ENCODE data around the gene CTF1.

Gene CTF1

GRCh38 chr16:30866031-30866430 lies 30.4 kb upstream of the CTF1 start:
- no peaks in the 10 kb centered on the region for H3K9me3 ChIP-seq (ENCODE audit: control insufficient read depth, insufficient read depth, low read length)
- no peaks in the 10 kb centered on the region for H3K27me3 ChIP-seq (ENCODE audit: control insufficient read depth, low read length)
- H3K4me2 ChIP-seq (ENCODE audit: low read length) = no peak overlapping the region
- peaks cover 10% of the 10 kb centered on the region for H3K4me1 ChIP-seq (ENCODE audit: control insufficient read depth, low read length)
- TF ChIP-seq CTCF (IDR thresholded peaks at IDR 0.05; ENCODE audit: low read depth, low read length, poor library complexity, severe bottlenecking) (no peak), EZH2phosphoT487 (IDR thresholded peaks at IDR 0.05; ENCODE audit: borderline replicate concordance, low read length) (no peak)
- H4K20me1 ChIP-seq (ENCODE audit: control insufficient read depth, insufficient read depth, low read depth, low read length) = no peaks in the 10 kb centered on the region
- no peaks in the 10 kb centered on the region for H3F3A ChIP-seq (ENCODE audit: control insufficient read depth, insufficient read depth)
- H3K4me3 ChIP-seq (ENCODE audit: low read length) = no peak overlapping the region
- H3K9me2 ChIP-seq (replicated peaks; ENCODE audit: control insufficient read depth, low read length) = no peaks in the 10 kb centered on the region
- no peaks in the 10 kb centered on the region for H3K36me3 ChIP-seq (ENCODE audit: control insufficient read depth, low read length)
- H3K79me2 ChIP-seq (ENCODE audit: control insufficient read depth, low read length) = no peaks in the 10 kb centered on the region
- H3K27ac ChIP-seq (ENCODE audit: low read depth, low read length) = no peak overlapping the region

- Histone ChIP-seq H3K79me2 (ENCODE audit: control insufficient read depth, low read length) (no peaks in the 10 kb centered on the region), H3K9me3 (ENCODE audit: control insufficient read depth, insufficient read depth, low read length) (no peaks in the 10 kb centered on the region), H3K4me2 (ENCODE audit: low read length) (no peak overlapping the region), H3F3A (ENCODE audit: control insufficient read depth, insufficient read depth) (no peaks in the 10 kb centered on the region), H3K4me1 (ENCODE audit: control insufficient read depth, low read length) (peaks cover 10% of the 10 kb centered on the region), H3K27ac (ENCODE audit: low read depth, low read length) (no peak overlapping the region), H3K4me3 (ENCODE audit: low read length) (no peak overlapping the region), H3K36me3 (ENCODE audit: control insufficient read depth, low read length) (peaks cover 4% of the 10 kb centered on the region), H3K27me3 (ENCODE audit: control insufficient read depth, low read length) (no peaks in the 10 kb centered on the region), H3K9me2 (replicated peaks; ENCODE audit: control insufficient read depth, low read length) (no peaks in the 10 kb centered on the region), H4K20me1 (ENCODE audit: control insufficient read depth, insufficient read depth, low read depth, low read length) (no peaks in the 10 kb centered on the region)
- TF ChIP-seq CTCF (IDR thresholded peaks at IDR 0.05; ENCODE audit: low read depth, low read length, poor library complexity, severe bottlenecking) (peak; percentile 18), EZH2phosphoT487 (IDR thresholded peaks at IDR 0.05; ENCODE audit: borderline replicate concordance, low read length) (no peak)
Measured at GRCh38 chr16:30867747-30868146, 28.7 kb upstream of the CTF1 start.

GRCh38 chr16:30870904-30871303 lies 25.5 kb upstream of the CTF1 start:
- Histone ChIP-seq H4K20me1 (ENCODE audit: control insufficient read depth, insufficient read depth, low read depth, low read length) (no peaks in the 10 kb centered on the region), H3K4me1 (ENCODE audit: control insufficient read depth, low read length) (peaks cover 26% of the 10 kb centered on the region), H3K27me3 (ENCODE audit: control insufficient read depth, low read length) (no peaks in the 10 kb centered on the region), H3K36me3 (ENCODE audit: control insufficient read depth, low read length) (peaks cover 8% of the 10 kb centered on the region), H3K79me2 (ENCODE audit: control insufficient read depth, low read length) (peaks cover 17% of the 10 kb centered on the region), H3K4me2 (ENCODE audit: low read length) (no peak overlapping the region), H3F3A (ENCODE audit: control insufficient read depth, insufficient read depth) (no peaks in the 10 kb centered on the region), H3K27ac (ENCODE audit: low read depth, low read length) (no peak overlapping the region), H3K9me3 (ENCODE audit: control insufficient read depth, insufficient read depth, low read length) (no peaks in the 10 kb centered on the region), H3K9me2 (replicated peaks; ENCODE audit: control insufficient read depth, low read length) (no peaks in the 10 kb centered on the region), H3K4me3 (ENCODE audit: low read length) (no peak overlapping the region)
- no peak for TF ChIP-seq EZH2phosphoT487 (IDR thresholded peaks at IDR 0.05; ENCODE audit: borderline replicate concordance, low read length)
- no peak for TF ChIP-seq CTCF (IDR thresholded peaks at IDR 0.05; ENCODE audit: low read depth, low read length, poor library complexity, severe bottlenecking)

Measured in DOHH2 (cell line).